ENCODE measurements around the gene SIGLEC5. TPM values are rescaled to one million over a fixed set of nuclear protein-coding genes. Genes with fewer than 3 reads are reported as not detected.

Gene SIGLEC5
- total and polyA plus RNA-seq, 4 donors, result 0.42 to 0.70 TPM; not detected in 2

GRCh38 chr19:51626675-51627074 lies 3.5 kb downstream of the SIGLEC5 start (continued):
- TF ChIP-seq REST (IDR thresholded peaks at IDR 0.05), result no peak

GRCh38 chr19:51621178-51621577 lies 9.0 kb downstream of the SIGLEC5 start:
- no peak overlapping the region for H3K9ac ChIP-seq (ENCODE audit: low read depth in 1 of 2, low read length in 2 of 2)
- H3K27ac ChIP-seq (ENCODE audit: low read depth in 1 of 2, low read length in 2 of 2), result no peak overlapping the region
- TF ChIP-seq HNF4A (conservative IDR thresholded peaks at IDR 0.05) (no peak), GABPA (IDR thresholded peaks at IDR 0.05 in 1 of 2, conservative IDR thresholded peaks at IDR 0.05 in 1 of 2) (no peak)
- no peaks in the 10 kb centered on the region for H3K9me3 ChIP-seq (ENCODE audit: control insufficient read depth in 4 of 4, low read length in 3 of 4)
- peaks cover 0 to 2% (median 0%) of the 10 kb centered on the region in 4 donors for H3K27me3 ChIP-seq (ENCODE audit: control insufficient read depth in 4 of 4, insufficient read depth in 4 of 4, low read length in 3 of 4)
- H3K4me3 ChIP-seq (ENCODE audit: low read depth in 1 of 3, low read length in 3 of 3), result no peak overlapping the region
- H3K4me1 ChIP-seq (ENCODE audit: control insufficient read depth in 4 of 4, insufficient read depth in 4 of 4, low read length in 3 of 4), result no peaks in the 10 kb centered on the region
- no peaks in the 10 kb centered on the region for H3K36me3 ChIP-seq (ENCODE audit: control insufficient read depth in 4 of 4, insufficient read depth in 3 of 4, low read depth in 1 of 4, low read length in 3 of 4)
- 37% methylated on average over 2 of the region's 2 CpGs for WGBS
- no peak for DNase-seq (ENCODE audit: low spot score)

GRCh38 chr19:51615991-51616390 lies 14.2 kb downstream of the SIGLEC5 start:
- no peak overlapping the region for H3K4me3 ChIP-seq (ENCODE audit: low read depth in 1 of 3, low read length in 3 of 3)
- peaks cover 0 to 12% (median 0%) of the 10 kb centered on the region in 4 donors for H3K27me3 ChIP-seq (ENCODE audit: control insufficient read depth in 4 of 4, insufficient read depth in 4 of 4, low read length in 3 of 4)
- H3K4me1 ChIP-seq (ENCODE audit: control insufficient read depth in 4 of 4, insufficient read depth in 4 of 4, low read length in 3 of 4), result no peaks in the 10 kb centered on the region
- no peak for DNase-seq (ENCODE audit: low spot score)
- H3K27ac ChIP-seq (ENCODE audit: low read depth in 1 of 2, low read length in 2 of 2), result no peak overlapping the region
- no peaks in the 10 kb centered on the region for H3K36me3 ChIP-seq (ENCODE audit: control insufficient read depth in 4 of 4, insufficient read depth in 3 of 4, low read depth in 1 of 4, low read length in 3 of 4)
- peaks cover 0 to 5% (median 0%) of the 10 kb centered on the region in 4 donors for H3K9me3 ChIP-seq (ENCODE audit: control insufficient read depth in 4 of 4, low read length in 3 of 4)
- no peak overlapping the region for H3K9ac ChIP-seq (ENCODE audit: low read depth in 1 of 2, low read length in 2 of 2)
- 73% methylated on average over 7 of the region's 7 CpGs for WGBS
- no peak for TF ChIP-seq FOXA2 (IDR thresholded peaks at IDR 0.05)

- Histone ChIP-seq H3K27me3 (ENCODE audit: control insufficient read depth in 4 of 4, insufficient read depth in 4 of 4, low read length in 3 of 4) (peaks cover 0 to 12% (median 0%) of the 10 kb centered on the region in 4 donors), H3K4me1 (ENCODE audit: control insufficient read depth in 4 of 4, insufficient read depth in 4 of 4, low read length in 3 of 4) (no peaks in the 10 kb centered on the region), H3K9me3 (ENCODE audit: control insufficient read depth in 4 of 4, low read length in 3 of 4) (peaks cover 0 to 5% (median 0%) of the 10 kb centered on the region in 4 donors), H3K27ac (ENCODE audit: low read depth in 1 of 2, low read length in 2 of 2) (no peak overlapping the region), H3K4me3 (ENCODE audit: low read depth in 1 of 3, low read length in 3 of 3) (no peak overlapping the region), H3K9ac (ENCODE audit: low read depth in 1 of 2, low read length in 2 of 2) (no peak overlapping the region), H3K36me3 (ENCODE audit: control insufficient read depth in 4 of 4, insufficient read depth in 3 of 4, low read depth in 1 of 4, low read length in 3 of 4) (no peaks in the 10 kb centered on the region)
- TF ChIP-seq HNF4A (conservative IDR thresholded peaks at IDR 0.05), result no peak
- TF ChIP-seq ATF3 (IDR thresholded peaks at IDR 0.05), result no peak
- no peak for TF ChIP-seq GABPA (IDR thresholded peaks at IDR 0.05 in 1 of 2, conservative IDR thresholded peaks at IDR 0.05 in 1 of 2)
- no peak for TF ChIP-seq TAF1 (conservative IDR thresholded peaks at IDR 0.05)
- TF ChIP-seq YY1 (IDR thresholded peaks at IDR 0.05), result no peak
- WGBS, result 53% methylated on average over 5 of the region's 5 CpGs
- DNase-seq (ENCODE audit: low spot score), result no peak
Measured at GRCh38 chr19:51614789-51615188, 15.4 kb downstream of the SIGLEC5 start.
